Left forelimb (tissue), 1 donor: ENCODE results near the gene MROH8.
"Not testable (repeated sequence)": the region's sequence is repeated elsewhere in the genome, so short reads cannot be mapped to it uniquely, and the experiment has no call there.

Experiments used
- DNase-seq: peaks from one replicate; pipeline ENCODE4 v3.0.0-alpha.2; 2018; ENCODE audit warnings: low spot score

MROH8 gene

DNA sequence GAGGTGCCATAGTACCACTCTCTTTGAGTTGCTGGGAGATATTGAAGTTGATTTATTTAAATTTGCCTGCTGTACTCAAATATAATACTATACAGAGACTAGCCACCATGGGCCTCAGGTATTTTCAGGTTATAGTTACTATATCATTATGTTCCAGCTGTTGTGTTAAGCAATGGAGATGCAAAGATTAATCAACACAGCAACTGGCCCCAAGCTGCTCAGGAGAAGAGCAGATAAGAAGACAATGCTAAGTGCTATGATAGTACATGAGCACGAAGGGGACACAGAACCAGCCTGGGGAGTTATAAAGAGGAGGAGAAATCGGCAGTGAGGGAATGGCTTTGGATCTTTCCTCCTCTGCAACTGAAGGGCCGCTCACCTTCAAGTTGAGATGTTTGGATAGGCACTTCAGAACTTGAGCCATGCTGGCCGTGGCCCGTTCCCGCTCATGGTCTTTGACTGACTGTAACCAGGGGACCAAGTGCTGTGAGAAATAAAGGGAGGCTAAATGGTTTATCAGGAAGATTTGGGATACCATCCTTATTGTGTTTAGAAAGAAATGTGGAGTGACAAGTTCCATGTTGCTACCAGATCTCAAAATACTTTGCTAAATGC lies 24.6 kb downstream of the MROH8 start:
- no peak for DNase-seq

DNA sequence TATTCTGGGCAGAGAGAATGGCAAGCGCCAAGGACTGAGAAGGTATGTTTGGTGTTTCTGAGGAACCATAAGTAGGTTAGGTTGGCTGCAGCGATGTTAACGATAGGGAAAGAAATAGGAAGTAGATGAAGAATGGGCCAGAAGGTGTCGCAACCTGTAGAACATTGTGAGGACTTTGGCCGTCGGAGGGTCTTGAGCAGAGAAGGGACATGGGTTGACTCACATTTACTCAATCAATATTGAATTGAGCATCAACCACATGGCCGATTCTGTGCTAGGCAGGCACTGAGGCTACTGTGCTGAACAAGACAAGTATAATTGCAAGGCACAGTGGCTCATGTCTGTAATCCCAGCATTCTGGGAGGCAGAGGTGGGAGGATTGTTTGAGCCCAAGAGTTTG lies 27.1 kb downstream of the MROH8 start:
- DNase-seq: no peak

DNA sequence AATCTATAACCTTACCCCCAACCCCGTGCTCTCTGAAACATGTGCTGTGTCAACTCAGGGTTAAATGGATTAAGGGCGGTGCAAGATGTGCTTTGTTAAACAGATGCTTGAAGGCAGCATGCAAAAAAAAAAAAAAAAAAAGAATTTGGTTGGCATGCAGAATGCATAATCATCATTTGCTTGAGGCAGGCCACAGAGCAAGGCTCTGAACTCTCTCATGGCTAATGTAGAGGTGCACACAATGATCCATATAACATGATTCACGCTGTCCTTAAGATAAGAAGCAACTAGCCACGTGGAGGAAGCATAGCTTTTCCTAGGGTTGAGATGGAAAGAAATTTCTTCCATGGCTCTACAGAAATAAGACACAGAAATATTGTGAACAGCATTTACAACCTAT lies 27.8 kb downstream of the MROH8 start:
- DNase-seq: no peak

DNA sequence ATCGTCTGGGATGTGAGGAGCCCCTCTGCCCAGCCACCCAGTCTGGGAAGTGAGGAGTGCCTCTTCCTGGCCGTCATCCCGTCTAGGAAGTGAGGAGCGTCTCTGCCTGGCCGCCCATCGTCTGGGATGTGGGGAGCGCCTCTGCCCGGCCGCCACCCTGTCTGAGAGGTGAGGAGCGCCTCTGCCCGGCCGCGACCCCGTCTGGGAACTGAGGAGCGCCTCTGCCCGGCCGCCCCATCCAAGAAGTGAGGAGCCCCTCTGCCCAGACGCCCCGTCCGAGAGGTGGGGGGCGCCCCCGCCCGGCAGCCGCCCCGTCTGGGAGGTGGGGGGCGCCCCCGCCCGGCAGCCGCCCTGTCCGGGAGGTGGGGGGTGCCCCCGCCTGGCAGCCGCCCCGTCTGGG lies 28.5 kb downstream of the MROH8 start:
- not testable (repeated sequence) for DNase-seq

GRCh38 chr20:37147250-37147649 lies 32.1 kb downstream of the MROH8 start:
- DNase-seq: no peak

DNA sequence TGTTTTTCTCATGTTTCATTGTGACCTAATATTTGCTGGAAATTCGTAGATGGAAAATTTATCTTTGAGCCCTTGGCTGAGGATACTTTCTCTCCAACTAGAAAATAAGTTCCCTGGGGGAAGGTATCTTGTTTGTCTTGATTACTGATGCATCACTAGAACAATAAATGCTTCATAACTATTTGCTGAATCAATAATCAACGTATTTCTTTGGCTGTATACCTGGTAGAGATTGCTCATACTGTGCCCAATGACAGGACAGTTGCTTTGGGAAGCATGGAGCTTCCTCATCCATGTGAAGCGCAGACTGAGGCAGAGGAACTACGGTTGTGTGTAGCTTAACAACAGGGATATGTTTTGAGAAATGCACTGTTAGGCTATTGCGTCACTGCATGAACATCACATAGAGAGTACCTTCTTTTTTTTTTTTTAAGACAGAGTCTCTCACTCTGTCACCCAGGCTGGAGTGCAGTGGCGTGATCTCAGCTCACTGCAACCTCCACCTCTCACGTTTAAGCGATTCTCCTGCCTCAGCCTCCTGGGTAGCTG lies 34.4 kb downstream of the MROH8 start:
- no peak for DNase-seq

DNA sequence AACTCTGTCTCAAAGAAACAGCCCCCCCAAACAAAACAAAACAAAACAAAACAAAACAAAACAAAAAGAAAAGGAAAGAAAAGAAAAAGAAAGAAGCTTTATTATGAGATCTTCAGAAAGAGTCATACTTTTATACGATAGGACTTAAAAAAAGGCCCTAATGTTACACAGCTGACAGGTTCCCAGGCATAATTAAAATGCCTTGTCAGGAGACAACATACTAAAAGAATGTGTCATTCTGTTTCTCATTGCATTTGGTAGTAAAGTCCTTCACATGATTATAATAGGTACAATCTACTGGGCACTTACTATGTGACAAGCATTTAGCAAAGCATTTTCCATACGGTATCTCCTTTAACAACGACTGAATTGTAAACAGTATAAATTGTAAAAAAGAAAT lies 36.6 kb downstream of the MROH8 start:
- DNase-seq: no peak

DNA sequence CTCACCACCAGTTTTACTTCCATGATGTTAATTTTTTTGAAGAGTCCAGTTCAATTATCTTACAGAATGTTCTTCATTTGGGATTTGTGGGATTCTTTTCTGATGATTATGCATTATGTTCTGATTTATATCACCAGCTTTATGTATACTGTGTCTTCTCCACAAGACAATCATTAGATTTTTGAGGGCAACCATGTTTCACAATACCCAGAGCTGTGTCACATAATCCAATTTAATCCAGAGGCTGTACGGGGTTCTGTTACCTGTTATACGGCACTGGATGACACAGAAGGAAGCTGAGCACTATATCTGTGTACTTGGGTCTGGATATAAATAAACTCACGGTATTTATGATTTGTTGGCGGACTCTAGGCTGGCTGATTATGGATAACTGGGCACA lies 41.8 kb downstream of the MROH8 start:
- DNase-seq: no peak

- DNase-seq: no peak
These were observed 45.4 kb downstream of the MROH8 start for GRCh38 chr20:37133952-37134351.

GRCh38 chr20:37131486-37131885 lies 47.9 kb downstream of the MROH8 start:
- no peak for DNase-seq

GRCh38 chr20:37128803-37129202 lies 50.5 kb downstream of the MROH8 start:
- DNase-seq: no peak

GRCh38 chr20:37126290-37126689 lies 53.1 kb downstream of the MROH8 start:
- not testable (repeated sequence) for DNase-seq

DNA sequence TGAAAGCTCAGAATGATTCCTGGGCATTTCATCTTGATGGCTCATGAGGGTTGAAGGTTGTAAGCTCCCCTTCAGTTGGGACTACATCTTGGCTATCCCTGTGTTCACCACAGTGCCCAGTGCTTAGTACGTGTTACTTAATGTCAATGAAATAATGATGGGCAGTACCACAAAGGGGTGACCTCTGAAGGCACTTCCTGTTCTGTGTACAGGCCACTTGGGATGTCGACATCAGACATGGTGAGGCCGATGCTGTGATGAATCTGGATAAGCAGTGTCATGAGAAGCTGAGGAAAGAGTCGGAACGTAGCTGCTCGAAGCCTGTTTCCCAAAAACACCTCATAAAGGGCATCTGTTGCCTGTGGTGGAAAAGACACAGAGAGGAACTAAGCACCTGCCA lies 55.9 kb downstream of the MROH8 start:
- DNase-seq: no peak

- DNase-seq: no peak
These were observed 58.9 kb downstream of the MROH8 start for GRCh38 chr20:37120497-37120896.

- DNase-seq: no peak
These were observed 59.9 kb downstream of the MROH8 start for GRCh38 chr20:37119356-37120036.

- no peak for DNase-seq
These were observed 65.3 kb downstream of the MROH8 start for GRCh38 chr20:37114012-37114411.

GRCh38 chr20:37111926-37112455 lies 67.4 kb downstream of the MROH8 start:
- DNase-seq: no peak

DNA sequence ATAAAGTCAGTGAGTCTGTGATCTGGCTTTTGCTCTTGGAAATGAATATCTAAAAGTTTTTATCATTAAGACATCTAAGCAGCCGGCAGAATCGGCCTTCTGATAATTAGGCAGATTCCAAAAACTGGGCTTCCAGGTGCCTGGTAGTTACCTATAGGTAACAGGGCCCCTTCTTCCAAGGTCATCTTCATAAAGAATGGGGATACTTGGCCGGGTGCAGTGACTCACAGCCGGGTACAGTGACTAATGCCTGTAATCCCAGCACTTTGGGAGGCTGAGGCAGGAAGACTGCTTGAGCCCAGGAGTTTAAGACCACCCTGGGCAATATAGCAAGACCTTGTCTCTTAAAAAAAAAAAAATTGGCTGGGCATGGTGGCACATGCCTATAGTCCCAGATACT lies 70.7 kb downstream of the MROH8 start:
- DNase-seq: no peak

- no peak for DNase-seq
These were observed 76.8 kb downstream of the MROH8 start for GRCh38 chr20:37102571-37102970.

DNA sequence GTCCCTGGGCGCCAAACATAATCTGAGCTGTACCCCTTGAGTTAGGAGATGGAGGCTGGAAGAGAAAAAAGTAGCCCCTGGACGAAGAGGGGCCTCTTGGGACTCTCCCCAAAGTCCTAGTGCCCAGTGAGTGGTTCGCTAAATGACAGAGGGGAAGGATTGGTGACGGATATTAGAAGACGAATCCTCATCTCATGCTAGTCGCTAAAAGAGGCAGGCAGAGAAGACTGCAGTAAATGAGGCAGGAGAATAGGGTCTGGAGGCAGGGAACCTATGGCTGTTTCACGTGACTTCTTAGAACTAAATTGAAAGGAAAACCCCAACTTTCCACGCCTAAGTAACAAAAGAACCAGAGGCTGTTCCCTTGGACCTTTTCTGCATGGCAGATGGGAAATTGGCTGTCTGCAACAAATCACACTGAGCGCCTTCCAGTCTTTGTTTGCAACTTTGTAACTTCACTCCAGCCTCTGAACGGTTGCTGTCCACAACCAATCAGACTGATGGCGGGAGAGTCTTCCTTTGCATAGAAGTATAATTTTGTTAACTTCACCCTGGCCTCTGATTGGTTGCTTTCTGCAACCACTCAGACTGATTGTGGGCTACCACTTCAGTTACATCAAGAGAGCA lies 82.8 kb downstream of the MROH8 start:
- DNase-seq: no peak

GRCh38 chr20:37095599-37096414 lies 83.5 kb downstream of the MROH8 start, which contains the start of gene RBL1:
RBL1 (minus strand) TSS chr20:37095997; CDS start chr20:37095928, 69 bp downstream.
- peak; percentile 93 for DNase-seq

DNA sequence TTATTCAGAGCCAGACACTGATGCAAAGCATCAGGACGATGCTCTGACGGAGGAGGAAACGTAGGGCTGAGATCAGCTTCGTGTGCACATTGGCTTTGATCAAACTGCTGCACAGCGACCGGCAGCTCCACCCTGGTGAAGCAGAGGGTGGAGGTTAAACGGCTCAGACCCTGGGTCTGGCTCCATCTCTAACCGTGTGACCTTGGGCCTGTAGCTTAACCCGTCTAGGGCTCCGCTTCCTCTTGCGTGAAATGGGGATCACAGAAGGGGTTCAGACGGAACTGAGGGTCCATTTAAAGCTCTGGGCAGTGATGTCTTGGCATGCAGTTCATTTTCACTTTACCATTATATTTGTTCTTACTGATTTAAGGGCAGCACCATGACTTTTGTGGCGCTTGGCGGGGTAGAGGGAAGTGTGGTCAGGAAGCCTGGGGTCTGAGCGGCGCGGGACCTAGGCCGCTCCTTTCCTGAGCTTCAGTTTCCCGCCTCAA lies 84.2 kb downstream of the MROH8 start:
- DNase-seq: no peak
